Activated naive CD8-positive, alpha-beta T cell treated with anti-CD3 and anti-CD28 coated beads for 36 hours (primary cell): ENCODE results near the gene GHR. TPM values are rescaled to one million over a fixed set of nuclear protein-coding genes. Genes with fewer than 3 reads are reported as not detected.
"Not testable (repeated sequence)": the region's sequence is repeated elsewhere in the genome, so short reads cannot be mapped to it uniquely, and the experiment has no call there.

Source experiments
- DNase-seq: peaks from one replicate; pipeline ENCODE4 v3.0.0; 2021
- H3K27ac Mint-ChIP-seq: one replicate; pipeline ENCODE4 v1.8.0; 2022; ENCODE audit warnings: mild to moderate bottlenecking, moderate library complexity, mixed read lengths
- H3K27me3 Mint-ChIP-seq: one replicate; pipeline ENCODE4 v1.8.0; 2022; ENCODE audit warnings: mild to moderate bottlenecking, mixed read lengths
- H3K36me3 Mint-ChIP-seq: one replicate; pipeline ENCODE4 v1.8.0; 2021; ENCODE audit warnings: mild to moderate bottlenecking, mixed read lengths
- H3K4me1 Mint-ChIP-seq: one replicate; pipeline ENCODE4 v1.8.0; 2021; ENCODE audit warnings: mixed read lengths
- H3K4me3 Mint-ChIP-seq: one replicate; pipeline ENCODE4 v1.8.0; 2022; ENCODE audit warnings: mild to moderate bottlenecking, moderate library complexity, mixed read lengths
- H3K9me3 Mint-ChIP-seq: one replicate; pipeline ENCODE4 v1.8.0; 2022; ENCODE audit warnings: mixed read lengths
- total RNA-seq, 2 experiments: library from RNA; stranded (reverse); gene quantifications; one replicate each; pipeline ENCODE4 v1.2.3, GENCODE V29; 2021

The GHR gene
- total RNA-seq, 2 experiments from 2014 or later = not detected

GRCh38 chr5:42638972-42639371, 215.7 kb downstream of the GHR start:
- no peak for DNase-seq
- Mint-ChIP-seq H3K36me3 (no peaks in the 10 kb centered on the region), H3K4me1 (no peaks in the 10 kb centered on the region), H3K27ac (no peak overlapping the region), H3K27me3 (peaks cover 7% of the 10 kb centered on the region), H3K9me3 (no peaks in the 10 kb centered on the region), H3K4me3 (no peak overlapping the region)

DNA sequence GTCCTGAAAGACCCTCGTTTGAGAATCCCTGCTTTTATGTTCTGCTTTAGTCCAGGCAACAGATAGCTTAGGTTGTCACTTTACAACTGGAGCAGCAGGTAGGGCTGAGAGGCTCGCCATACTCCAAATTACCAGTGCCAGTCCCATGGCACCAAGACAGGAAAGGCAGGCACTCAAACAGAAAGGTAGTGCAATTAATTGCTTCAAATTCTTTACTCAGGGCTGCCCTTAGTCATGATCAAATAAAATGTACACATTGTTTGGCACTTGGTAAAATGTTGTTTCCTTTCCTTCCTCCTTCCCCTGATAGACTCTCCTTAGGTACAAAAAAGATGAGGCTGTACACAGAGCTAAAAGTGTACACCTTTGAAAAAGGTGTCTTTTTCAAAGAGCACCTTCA, 217.6 kb downstream of the GHR start:
- H3K4me3 Mint-ChIP-seq = no peak overlapping the region
- no peak for DNase-seq
- H3K36me3 Mint-ChIP-seq = no peaks in the 10 kb centered on the region
- H3K9me3 Mint-ChIP-seq = no peaks in the 10 kb centered on the region
- no peaks in the 10 kb centered on the region for H3K4me1 Mint-ChIP-seq
- peaks cover 7% of the 10 kb centered on the region for H3K27me3 Mint-ChIP-seq
- H3K27ac Mint-ChIP-seq = no peak overlapping the region

DNA sequence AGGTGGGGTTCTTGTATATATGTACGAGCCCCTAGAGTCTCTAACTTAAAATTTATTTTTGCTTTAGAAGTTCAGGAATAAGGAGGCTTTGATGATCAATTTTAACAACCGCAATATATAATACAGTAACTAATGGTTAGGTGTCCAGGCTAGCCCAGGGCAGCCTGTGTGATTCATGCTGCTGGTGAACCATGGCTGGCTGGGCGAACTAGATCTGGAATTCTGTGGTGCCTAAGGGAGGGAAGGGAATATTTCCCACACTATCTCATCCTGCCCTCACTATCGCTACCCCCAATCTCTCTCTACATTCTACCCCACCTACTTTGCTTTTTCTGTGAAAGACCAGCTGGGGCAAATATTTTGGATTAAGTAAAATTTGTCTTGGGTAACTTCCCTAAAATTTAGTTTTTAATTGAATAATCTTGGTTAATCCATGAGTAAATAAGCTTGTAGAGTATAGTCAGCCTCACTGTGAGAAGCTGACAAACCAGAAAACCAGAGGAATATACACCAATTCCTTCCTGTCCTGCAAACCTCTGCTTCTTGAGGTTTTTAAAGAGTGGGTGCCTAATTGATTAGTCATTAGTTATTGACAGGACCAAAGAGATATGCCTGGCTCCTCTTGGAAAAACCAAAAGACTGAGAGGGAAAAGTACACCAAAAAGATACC, 218.2 kb downstream of the GHR start:
- Mint-ChIP-seq H3K27ac (no peak overlapping the region), H3K9me3 (no peaks in the 10 kb centered on the region), H3K27me3 (peaks cover 7% of the 10 kb centered on the region), H3K4me3 (no peak overlapping the region), H3K36me3 (no peaks in the 10 kb centered on the region), H3K4me1 (no peaks in the 10 kb centered on the region)
- no peak for DNase-seq

DNA sequence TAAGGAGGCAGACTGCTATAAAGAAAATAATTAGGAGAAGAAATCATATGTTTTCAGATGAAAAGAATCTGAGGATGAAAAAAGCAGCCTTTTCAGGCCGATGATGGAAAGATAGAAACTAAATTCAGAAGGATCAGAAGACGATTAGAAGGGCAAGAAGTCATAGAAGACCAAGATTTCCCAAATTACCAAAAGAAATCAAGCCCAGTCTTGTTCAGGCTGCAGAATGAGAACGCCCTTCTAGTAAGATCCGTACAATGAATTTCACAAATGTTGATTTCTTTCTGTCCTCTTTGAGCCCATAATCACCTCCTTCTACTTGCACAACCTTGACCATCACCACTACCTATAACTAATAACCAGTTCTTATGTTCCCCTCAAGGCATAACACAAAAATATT, 218.8 kb downstream of the GHR start:
- no peaks in the 10 kb centered on the region for H3K9me3 Mint-ChIP-seq
- peaks cover 7% of the 10 kb centered on the region for H3K27me3 Mint-ChIP-seq
- H3K4me3 Mint-ChIP-seq = no peak overlapping the region
- no peaks in the 10 kb centered on the region for H3K36me3 Mint-ChIP-seq
- no peaks in the 10 kb centered on the region for H3K4me1 Mint-ChIP-seq
- no peak for DNase-seq
- H3K27ac Mint-ChIP-seq = no peak overlapping the region

GRCh38 chr5:42643360-42643759, 220.1 kb downstream of the GHR start:
- H3K36me3 Mint-ChIP-seq = no peaks in the 10 kb centered on the region
- no peaks in the 10 kb centered on the region for H3K4me1 Mint-ChIP-seq
- peaks cover 6% of the 10 kb centered on the region for H3K27me3 Mint-ChIP-seq
- no peak overlapping the region for H3K4me3 Mint-ChIP-seq
- H3K27ac Mint-ChIP-seq = no peak overlapping the region
- no peaks in the 10 kb centered on the region for H3K9me3 Mint-ChIP-seq
- no peak for DNase-seq

DNA sequence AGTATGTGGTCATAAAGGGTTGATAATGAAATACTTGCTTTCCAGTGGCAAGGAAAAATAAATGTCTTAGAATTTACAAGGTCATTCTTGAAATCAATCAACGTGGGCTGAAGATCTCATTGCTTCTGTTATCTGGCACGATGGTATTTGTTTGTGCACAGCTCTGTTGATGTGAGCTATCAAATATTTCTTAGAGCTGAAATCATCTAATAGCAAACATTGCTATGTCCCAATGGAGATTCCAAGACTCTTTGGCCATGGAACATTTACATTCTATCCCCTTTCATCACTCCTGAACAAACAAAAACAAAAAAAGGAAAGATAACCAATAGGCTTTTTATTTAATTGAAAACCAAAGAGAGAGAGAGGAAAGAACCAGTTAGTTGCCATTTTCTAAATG, 221.9 kb downstream of the GHR start:
- Mint-ChIP-seq H3K36me3 (no peaks in the 10 kb centered on the region), H3K27me3 (peaks cover 7% of the 10 kb centered on the region), H3K9me3 (no peaks in the 10 kb centered on the region), H3K27ac (no peak overlapping the region), H3K4me3 (no peak overlapping the region), H3K4me1 (no peaks in the 10 kb centered on the region)
- no peak for DNase-seq

GRCh38 chr5:42648036-42648435, 224.8 kb downstream of the GHR start:
- Mint-ChIP-seq H3K9me3 (no peaks in the 10 kb centered on the region), H3K27me3 (peaks cover 3% of the 10 kb centered on the region), H3K4me1 (no peaks in the 10 kb centered on the region), H3K27ac (no peak overlapping the region), H3K36me3 (no peaks in the 10 kb centered on the region), H3K4me3 (no peak overlapping the region)
- DNase-seq = no peak

- no peaks in the 10 kb centered on the region for H3K36me3 Mint-ChIP-seq
- H3K4me3 Mint-ChIP-seq = no peak overlapping the region
- DNase-seq = no peak
- peaks cover 3% of the 10 kb centered on the region for H3K27me3 Mint-ChIP-seq
- no peaks in the 10 kb centered on the region for H3K4me1 Mint-ChIP-seq
- H3K9me3 Mint-ChIP-seq = no peaks in the 10 kb centered on the region
- H3K27ac Mint-ChIP-seq = no peak overlapping the region
These were observed 225.7 kb downstream of the GHR start for GRCh38 chr5:42648915-42649314.

- H3K9me3 Mint-ChIP-seq = no peaks in the 10 kb centered on the region
- no peak for DNase-seq
These were observed 226.8 kb downstream of the GHR start for GRCh38 chr5:42650084-42650483.

DNA sequence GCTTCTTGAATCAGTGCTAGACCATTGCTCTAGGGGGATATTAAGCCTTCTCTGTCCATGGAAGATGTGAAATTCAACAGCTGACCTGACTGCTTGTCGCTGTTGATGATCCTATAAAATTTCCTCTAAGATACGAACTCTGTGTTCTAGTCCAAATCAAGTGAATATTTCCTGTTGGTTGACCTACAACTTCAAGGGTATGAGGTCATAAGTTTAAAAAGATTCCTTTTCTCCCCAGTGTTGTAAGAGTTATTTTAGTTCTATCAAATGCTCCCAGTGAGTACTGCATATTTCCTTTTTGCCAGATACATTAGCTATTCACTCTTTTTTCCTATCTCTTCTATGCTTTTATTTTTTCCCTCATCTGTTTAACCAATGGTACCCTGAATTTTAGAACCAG, 230.5 kb downstream of the GHR start:
- no peaks in the 10 kb centered on the region for H3K36me3 Mint-ChIP-seq
- no peak overlapping the region for H3K27ac Mint-ChIP-seq
- no peaks in the 10 kb centered on the region for H3K4me1 Mint-ChIP-seq
- peaks cover 5% of the 10 kb centered on the region for H3K27me3 Mint-ChIP-seq
- no peak overlapping the region for H3K4me3 Mint-ChIP-seq
- no peaks in the 10 kb centered on the region for H3K9me3 Mint-ChIP-seq
- no peak for DNase-seq

More at GRCh38 chr5:42650084-42650483, 226.8 kb downstream of the GHR start:
- H3K27ac Mint-ChIP-seq = no peak overlapping the region
- H3K4me1 Mint-ChIP-seq = no peaks in the 10 kb centered on the region
- no peak overlapping the region for H3K4me3 Mint-ChIP-seq
- H3K27me3 Mint-ChIP-seq = peaks cover 3% of the 10 kb centered on the region
- H3K36me3 Mint-ChIP-seq = no peaks in the 10 kb centered on the region

DNA sequence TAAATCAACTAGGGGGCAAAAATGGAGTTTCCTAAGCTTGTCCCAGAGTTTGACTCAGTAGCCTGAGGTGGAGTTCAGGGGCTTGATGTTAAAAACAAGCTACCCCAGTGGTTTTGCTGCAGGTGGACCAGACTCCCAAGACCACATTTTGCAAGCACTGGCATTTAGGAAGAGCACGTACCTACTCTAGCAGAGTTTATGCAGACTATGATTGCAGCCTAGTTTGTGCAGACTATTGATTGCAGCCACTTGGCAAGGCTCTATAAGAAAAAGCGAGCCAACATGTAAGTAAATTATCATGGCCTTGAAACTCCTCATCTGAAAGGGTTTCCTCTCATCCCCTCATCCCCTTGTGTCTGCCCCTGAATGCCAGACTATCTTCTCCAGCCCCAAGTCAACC, 231.4 kb downstream of the GHR start:
- Mint-ChIP-seq H3K9me3 (no peaks in the 10 kb centered on the region), H3K4me1 (no peaks in the 10 kb centered on the region), H3K36me3 (no peaks in the 10 kb centered on the region), H3K4me3 (no peak overlapping the region), H3K27me3 (peaks cover 5% of the 10 kb centered on the region), H3K27ac (no peak overlapping the region)
- DNase-seq = no peak

DNA sequence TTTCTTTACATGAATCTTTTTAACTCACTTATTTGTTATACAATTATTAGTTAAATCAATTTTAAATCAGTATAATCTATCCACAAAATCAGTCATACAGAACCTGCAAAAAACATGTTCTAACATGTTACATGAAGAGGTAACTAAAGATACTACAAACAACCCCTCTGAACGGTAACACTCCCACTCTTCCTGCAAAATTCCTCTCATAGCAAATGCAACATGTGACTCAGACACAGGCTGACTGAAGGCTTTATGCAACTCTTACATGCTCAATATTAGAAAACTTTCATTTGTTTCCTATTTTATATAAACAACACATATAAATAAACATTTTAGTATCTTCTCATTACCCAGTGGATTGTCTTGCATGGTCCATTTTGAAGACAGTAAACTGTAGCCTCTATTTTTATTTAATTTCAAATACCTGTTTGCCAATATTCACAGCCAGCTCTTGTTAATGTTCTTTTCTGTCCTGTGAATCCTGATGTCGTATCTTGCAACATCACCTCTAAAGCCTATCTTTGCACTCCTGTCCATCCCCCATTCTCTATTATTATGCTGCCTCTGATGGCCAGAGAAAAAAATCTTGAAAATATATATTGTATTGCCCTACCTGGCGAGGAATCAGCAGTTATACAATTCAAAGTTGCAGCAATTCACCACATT, 232.9 kb downstream of the GHR start:
- Mint-ChIP-seq H3K27me3 (peaks cover 7% of the 10 kb centered on the region), H3K4me3 (no peak overlapping the region), H3K9me3 (peaks cover 2% of the 10 kb centered on the region), H3K4me1 (no peaks in the 10 kb centered on the region), H3K36me3 (no peaks in the 10 kb centered on the region), H3K27ac (no peak overlapping the region)
- DNase-seq = no peak

GRCh38 chr5:42656651-42657015, 233.4 kb downstream of the GHR start:
- H3K27ac Mint-ChIP-seq = no peak overlapping the region
- H3K4me3 Mint-ChIP-seq = no peak overlapping the region
- H3K9me3 Mint-ChIP-seq = peaks cover 3% of the 10 kb centered on the region
- H3K4me1 Mint-ChIP-seq = no peaks in the 10 kb centered on the region
- H3K27me3 Mint-ChIP-seq = peaks cover 9% of the 10 kb centered on the region
- no peak for DNase-seq
- H3K36me3 Mint-ChIP-seq = no peaks in the 10 kb centered on the region

GRCh38 chr5:42659869-42660268, 236.6 kb downstream of the GHR start:
- H3K27ac Mint-ChIP-seq, H3K27me3 Mint-ChIP-seq, H3K9me3 Mint-ChIP-seq, H3K4me1 Mint-ChIP-seq, H3K36me3 Mint-ChIP-seq, DNase-seq, H3K4me3 Mint-ChIP-seq: not testable (repeated sequence)

- H3K4me3 Mint-ChIP-seq = no peak overlapping the region
- DNase-seq = no peak
- H3K27me3 Mint-ChIP-seq = peaks cover 4% of the 10 kb centered on the region
- H3K27ac Mint-ChIP-seq = no peak overlapping the region
- no peaks in the 10 kb centered on the region for H3K36me3 Mint-ChIP-seq
- H3K9me3 Mint-ChIP-seq = peaks cover 3% of the 10 kb centered on the region
- H3K4me1 Mint-ChIP-seq = no peaks in the 10 kb centered on the region
These were observed 242.6 kb downstream of the GHR start for GRCh38 chr5:42665857-42666256.

DNA sequence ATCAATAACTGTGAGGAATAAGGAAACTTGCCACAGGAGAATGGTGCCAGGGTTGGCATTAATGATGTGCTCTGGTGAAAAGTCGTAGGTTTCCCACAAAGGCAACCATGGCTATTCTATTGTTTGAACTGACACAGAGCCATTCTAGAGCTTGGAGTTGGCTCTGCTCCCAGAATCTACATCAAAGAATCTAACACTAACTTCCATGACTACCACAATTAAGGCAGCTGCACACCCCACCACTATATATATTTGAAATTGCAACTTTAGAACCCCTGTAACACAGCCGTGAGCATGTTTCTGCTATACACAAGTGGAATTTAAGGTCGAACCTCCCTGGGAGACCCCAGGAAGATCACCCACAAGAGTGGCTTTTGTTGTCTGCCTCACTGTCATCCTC, 243.6 kb downstream of the GHR start:
- H3K4me1 Mint-ChIP-seq = no peaks in the 10 kb centered on the region
- no peak overlapping the region for H3K27ac Mint-ChIP-seq
- no peaks in the 10 kb centered on the region for H3K9me3 Mint-ChIP-seq
- H3K36me3 Mint-ChIP-seq = no peaks in the 10 kb centered on the region
- DNase-seq = no peak
- no peaks in the 10 kb centered on the region for H3K27me3 Mint-ChIP-seq
- no peak overlapping the region for H3K4me3 Mint-ChIP-seq
